ENCODE measurements around the gene RREB1. TPM values are rescaled to one million over a fixed set of nuclear protein-coding genes. Genes with fewer than 3 reads are reported as not detected.

RREB1 gene
- total and polyA plus RNA-seq, 9 donors: 7.3 to 64.4 (median 50.1) TPM

- Histone ChIP-seq H3K4me3 (no peak overlapping the region), H3K9me3 (no peaks in the 10 kb centered on the region), H3K36me3 (no peaks in the 10 kb centered on the region), H3K4me1 (ENCODE audit: insufficient read depth) (peaks cover 17% of the 10 kb centered on the region), H3K27me3 (no peaks in the 10 kb centered on the region), H3K27ac (no peak overlapping the region)
- intact Hi-C loops (cut with DNase I): no loop called here
- TF ChIP-seq POLR2A (IDR thresholded peaks at IDR 0.05) (no peak), EP300 (IDR thresholded peaks at IDR 0.05) (no peak), CTCF (IDR thresholded peaks at IDR 0.05) (no peak)
- DNase-seq: peak in 2 of 5 donors; percentile 40 to 46
- WGBS, 3 donors: 95 to 96% (median 96%) methylated on average over 25 of the region's 25 CpGs
Measured at GRCh38 chr6:7142228-7142801, 34.6 kb downstream of the RREB1 start.

GRCh38 chr6:7142918-7143475 is 35.2 kb downstream of the RREB1 start:
- Histone ChIP-seq H3K4me1 (ENCODE audit: insufficient read depth) (peaks cover 21% of the 10 kb centered on the region), H3K36me3 (no peaks in the 10 kb centered on the region), H3K4me3 (no peak overlapping the region), H3K27me3 (no peaks in the 10 kb centered on the region), H3K27ac (no peak overlapping the region), H3K9me3 (no peaks in the 10 kb centered on the region)
- TF ChIP-seq EP300 (IDR thresholded peaks at IDR 0.05) (no peak), POLR2A (IDR thresholded peaks at IDR 0.05) (no peak), CTCF (IDR thresholded peaks at IDR 0.05) (no peak)
- DNase-seq: no peak
- WGBS, 3 donors: 79 to 82% (median 80%) methylated on average over 6 of the region's 6 CpGs
- intact Hi-C loops (cut with DNase I): no loop called here

GRCh38 chr6:7143476-7143974 is 35.8 kb downstream of the RREB1 start:
- Histone ChIP-seq H3K4me1 (ENCODE audit: insufficient read depth) (peaks cover 21% of the 10 kb centered on the region), H3K27me3 (no peaks in the 10 kb centered on the region), H3K9me3 (no peaks in the 10 kb centered on the region), H3K27ac (no peak overlapping the region), H3K36me3 (no peaks in the 10 kb centered on the region), H3K4me3 (no peak overlapping the region)
- intact Hi-C loops (cut with DNase I): no loop called here
- WGBS, 3 donors: 44 to 55% (median 53%) methylated on average over 7 of the region's 7 CpGs
- TF ChIP-seq EP300 (IDR thresholded peaks at IDR 0.05) (no peak), POLR2A (IDR thresholded peaks at IDR 0.05) (no peak)
- no peak for DNase-seq

GRCh38 chr6:7144872-7145584 is 37.3 kb downstream of the RREB1 start:
- Histone ChIP-seq H3K4me1 (ENCODE audit: insufficient read depth) (peaks cover 21% of the 10 kb centered on the region), H3K36me3 (no peaks in the 10 kb centered on the region), H3K4me3 (no peak overlapping the region), H3K9me3 (no peaks in the 10 kb centered on the region), H3K27ac (no peak overlapping the region), H3K27me3 (no peaks in the 10 kb centered on the region)
- TF ChIP-seq CTCF (IDR thresholded peaks at IDR 0.05) (no peak), POLR2A (IDR thresholded peaks at IDR 0.05) (no peak), EP300 (IDR thresholded peaks at IDR 0.05) (no peak)
- intact Hi-C loops (cut with DNase I): no loop called here
- no peak for DNase-seq
- 59 to 64% (median 60%) methylated on average over 7 of the region's 7 CpGs for WGBS, 3 donors

- Histone ChIP-seq H3K4me1 (ENCODE audit: insufficient read depth) (peaks cover 21% of the 10 kb centered on the region), H3K4me3 (no peak overlapping the region), H3K27me3 (no peaks in the 10 kb centered on the region), H3K9me3 (no peaks in the 10 kb centered on the region), H3K27ac (no peak overlapping the region), H3K36me3 (no peaks in the 10 kb centered on the region)
- TF ChIP-seq POLR2A (IDR thresholded peaks at IDR 0.05) (no peak), CTCF (IDR thresholded peaks at IDR 0.05) (no peak), EP300 (IDR thresholded peaks at IDR 0.05) (no peak)
- intact Hi-C loops (cut with DNase I): no loop called here
- DNase-seq: no peak
- 88 to 93% (median 89%) methylated on average over 3 of the region's 3 CpGs for WGBS, 3 donors
Measured at GRCh38 chr6:7145585-7145884, 37.8 kb downstream of the RREB1 start.
